ENCODE data around the gene PTPA. TPM values are rescaled to one million over a fixed set of nuclear protein-coding genes. Genes with fewer than 3 reads are reported as not detected.

PTPA gene
- 106 and 152 TPM in 2 replicates for total RNA-seq (2014; rRNA removed; shearing (Covaris generic))

DNA sequence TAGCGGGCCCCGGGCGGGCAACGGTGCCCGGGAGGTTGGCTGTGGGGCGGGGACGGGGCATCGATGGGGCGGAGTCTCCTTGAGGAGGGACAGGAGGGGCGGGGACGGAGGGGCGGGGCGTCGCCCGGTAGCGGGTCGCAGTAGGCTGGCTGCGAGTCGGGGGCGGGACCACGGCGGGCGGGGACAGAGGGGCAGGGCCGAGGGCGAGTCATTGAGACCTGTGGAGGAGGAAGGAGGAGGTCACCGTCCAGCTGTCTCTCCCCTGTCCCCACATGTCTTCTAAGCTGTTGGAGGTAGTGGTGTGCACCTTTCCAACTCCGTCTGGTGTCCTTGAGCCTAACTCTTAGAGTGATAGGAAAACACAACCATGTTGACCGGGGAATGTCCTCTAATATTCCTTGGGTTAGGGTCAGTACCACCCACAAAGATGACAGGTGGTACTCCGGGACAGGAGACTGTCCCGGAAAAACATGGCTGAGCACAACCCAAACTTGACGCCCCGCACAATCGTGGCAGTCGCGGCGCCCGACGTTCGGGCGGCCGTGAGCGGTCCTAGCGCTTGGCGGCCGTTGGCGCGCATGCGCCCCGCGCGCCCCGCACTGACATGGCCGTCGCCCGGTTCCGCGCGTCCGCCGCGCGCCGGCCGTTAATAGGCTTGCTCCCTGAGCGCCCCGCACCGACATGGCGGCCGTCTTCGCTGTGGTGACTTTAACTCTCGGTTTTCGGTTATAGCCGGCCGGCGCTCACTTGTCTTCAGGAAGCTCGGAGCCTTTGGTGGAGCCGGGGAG, at the start of gene PTPA, which contains the start of gene CRAT:
Gene PTPA, plus strand, starts transcription at position 676 of the 788 bp plus-strand sequence. CDS start 186 bp downstream, outside the sequence.
Gene CRAT, minus strand, starts transcription at position 54 of the 788 bp plus-strand sequence. CDS start 284 bp downstream, outside the sequence.
- DNase-seq (ENCODE audit: low read depth): peak; percentile 91

DNA sequence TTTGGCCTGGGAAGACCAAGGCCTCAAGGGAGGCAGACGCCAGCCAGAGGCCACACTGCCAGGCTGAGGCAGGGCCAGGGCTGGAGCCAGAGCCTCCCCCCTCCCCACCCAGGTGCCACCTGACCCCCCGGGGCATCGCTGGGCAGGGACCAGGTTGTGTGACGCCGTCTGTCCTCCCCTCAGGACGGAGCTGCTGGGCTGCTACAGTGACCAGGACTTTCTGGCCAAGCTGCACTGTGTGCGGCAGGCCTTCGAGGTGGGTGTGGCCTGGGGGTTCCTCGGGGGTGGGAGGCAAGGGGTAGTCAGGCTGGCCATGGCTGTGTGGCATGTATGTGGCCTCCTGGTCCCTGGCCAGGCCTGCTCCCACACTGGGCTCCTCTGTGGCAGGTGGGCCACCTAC, 48.2 kb upstream of the PTPA start:
- DNase-seq (ENCODE audit: low read depth): no peak

DNA sequence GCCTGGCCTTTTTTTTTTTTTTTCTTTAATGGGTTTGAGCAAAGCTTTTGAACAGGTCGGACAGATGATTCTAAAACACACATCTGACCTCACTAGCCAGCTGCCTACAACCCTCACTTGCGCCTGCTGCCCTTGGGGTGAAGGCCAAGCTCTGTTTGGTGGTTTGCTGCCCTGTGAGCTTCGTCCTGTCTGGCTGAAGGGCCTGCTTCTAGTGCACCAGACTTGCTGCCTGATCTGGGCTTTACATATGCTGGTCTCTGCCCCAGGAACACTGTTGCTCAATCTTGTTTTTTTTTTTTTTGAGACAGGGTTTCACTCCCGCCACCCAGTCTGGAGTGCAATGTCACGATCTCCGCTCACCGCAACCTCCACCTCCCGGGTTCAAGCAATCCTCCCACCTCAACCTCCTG, 46.7 kb upstream of the PTPA start:
- no peak for DNase-seq (ENCODE audit: low read depth)

DNA sequence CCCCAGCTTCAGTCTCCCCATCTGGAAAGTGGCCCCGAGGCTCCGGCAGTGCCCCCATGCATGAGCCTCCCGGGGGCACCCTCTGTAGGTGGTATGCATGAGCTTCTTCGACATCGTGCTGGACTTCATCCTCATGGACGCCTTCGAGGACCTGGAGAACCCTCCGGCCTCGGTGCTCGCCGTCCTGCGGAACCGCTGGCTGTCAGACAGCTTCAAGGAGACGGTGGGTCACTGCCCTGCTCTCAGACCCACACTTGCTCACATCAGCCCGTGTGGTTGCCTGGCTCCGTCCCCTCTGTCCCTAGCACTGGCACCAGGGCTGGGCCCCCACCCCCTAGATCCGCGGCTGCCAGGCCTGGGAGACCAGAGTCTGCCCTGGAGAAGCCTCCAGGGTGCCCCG, 43.1 kb upstream of the PTPA start:
- no peak for DNase-seq (ENCODE audit: low read depth)

GRCh38 chr9:129068990-129069861, 42.0 kb upstream of the PTPA start:
- DNase-seq (ENCODE audit: low read depth): no peak

DNA sequence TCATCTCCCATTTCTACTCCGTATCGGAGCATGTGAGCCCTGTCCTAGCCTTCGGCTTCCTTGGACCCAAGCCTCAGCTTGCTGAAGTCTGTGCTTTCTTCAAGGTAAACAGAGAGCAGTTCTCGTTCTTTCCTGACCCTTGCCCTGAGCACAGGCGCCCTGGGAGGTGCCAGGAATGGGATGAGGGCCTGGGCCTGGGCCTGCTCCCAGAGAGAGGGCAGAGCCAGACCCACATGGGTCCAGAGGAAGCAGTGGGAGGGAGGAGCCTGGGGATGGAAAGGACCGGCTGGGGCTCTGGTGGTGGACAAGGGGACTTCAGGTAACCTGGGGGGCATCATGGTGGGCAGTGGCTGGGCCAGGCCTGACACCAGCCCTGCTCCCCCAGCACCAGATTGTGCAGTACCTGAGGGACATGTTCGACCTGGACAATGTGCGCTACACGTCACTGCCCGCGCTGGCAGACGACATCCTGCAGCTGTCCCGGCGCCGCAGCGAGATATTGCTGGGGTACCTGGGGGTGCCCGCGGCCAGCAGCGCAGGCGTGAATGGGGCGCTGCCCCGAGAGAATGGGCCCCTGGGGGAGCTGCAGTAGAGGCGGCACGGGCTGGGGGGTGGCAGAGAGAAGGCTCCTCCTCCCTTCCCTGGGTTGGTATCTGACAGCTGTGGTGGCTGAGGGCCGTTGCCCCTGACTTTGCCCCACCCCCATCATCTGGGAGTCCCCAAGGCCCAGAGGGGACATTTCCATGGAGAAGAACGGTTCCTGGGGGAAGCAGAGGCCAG, 41.2 kb upstream of the PTPA start:
- DNase-seq (ENCODE audit: low read depth): no peak

- no peak for DNase-seq (ENCODE audit: low read depth)
Measured at GRCh38 chr9:129070696-129071525, 40.3 kb upstream of the PTPA start.

DNA sequence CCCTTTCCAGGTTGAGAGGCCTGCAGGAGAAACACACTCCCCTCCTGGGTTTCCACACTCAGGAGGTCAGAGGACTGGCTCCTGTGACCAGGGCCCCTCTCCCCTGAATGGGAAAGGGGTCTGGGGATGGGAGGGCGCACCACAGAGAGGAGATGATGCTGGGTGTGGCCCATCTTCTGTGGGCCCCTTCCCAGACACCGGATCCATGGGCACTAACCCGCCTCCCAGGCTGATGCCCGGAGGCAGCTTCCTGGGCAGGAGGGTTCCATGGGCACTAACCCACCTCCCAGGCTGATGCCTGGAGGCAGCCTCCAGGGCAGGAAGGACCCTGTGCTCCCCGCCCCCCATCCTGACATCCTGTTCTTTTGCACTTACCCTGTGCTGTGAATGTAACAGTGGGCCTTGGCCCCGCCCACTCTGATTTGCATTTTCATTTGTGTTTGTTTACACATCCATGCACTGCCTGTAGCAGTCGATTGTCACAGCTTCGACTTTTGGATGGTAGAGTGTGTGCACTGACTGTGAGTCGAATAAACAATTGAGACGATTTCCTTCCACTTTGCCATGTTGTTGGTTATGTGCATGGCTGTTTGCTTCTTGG, 39.6 kb upstream of the PTPA start:
- DNase-seq (ENCODE audit: low read depth): no peak

DNA sequence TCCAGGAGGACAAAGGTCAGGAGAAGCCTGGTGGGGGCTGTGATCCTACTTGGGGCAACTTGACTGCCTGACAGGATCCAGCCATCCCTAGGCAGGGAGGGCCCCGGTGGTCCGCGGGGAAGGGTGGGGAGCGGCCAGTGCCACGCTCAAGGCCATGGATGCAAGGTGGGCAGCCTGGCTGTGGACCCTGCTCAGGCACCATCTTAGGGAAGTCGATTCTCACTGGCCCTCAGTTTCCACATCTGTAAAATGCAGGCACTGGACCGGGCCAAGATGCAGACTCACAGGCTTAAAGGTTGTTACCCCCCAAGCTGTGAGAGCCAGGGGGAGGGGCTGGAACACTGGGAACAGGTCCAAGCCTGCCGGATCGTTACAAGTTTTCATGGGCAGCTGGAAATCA, 39.0 kb upstream of the PTPA start:
- DNase-seq (ENCODE audit: low read depth): no peak

DNA sequence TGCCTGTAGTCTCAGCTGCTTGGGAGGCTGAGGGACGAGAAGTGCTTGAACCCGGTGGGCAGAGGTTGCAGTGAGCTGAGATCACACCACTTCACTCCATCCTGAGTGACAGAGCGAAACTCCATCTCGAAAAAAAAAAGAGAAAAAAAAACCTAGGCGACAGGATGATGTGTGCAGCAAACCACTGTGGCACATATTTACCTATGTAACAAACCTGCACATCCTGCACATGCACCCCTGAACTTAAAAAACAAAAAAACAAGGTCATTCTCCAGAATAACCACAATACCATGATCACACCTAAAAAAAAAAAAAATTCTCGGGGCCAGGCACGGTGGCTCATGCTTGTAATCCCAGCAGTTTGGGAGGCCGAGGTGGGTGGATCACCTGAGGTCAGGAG, 37.8 kb upstream of the PTPA start:
- DNase-seq (ENCODE audit: low read depth): no peak

DNA sequence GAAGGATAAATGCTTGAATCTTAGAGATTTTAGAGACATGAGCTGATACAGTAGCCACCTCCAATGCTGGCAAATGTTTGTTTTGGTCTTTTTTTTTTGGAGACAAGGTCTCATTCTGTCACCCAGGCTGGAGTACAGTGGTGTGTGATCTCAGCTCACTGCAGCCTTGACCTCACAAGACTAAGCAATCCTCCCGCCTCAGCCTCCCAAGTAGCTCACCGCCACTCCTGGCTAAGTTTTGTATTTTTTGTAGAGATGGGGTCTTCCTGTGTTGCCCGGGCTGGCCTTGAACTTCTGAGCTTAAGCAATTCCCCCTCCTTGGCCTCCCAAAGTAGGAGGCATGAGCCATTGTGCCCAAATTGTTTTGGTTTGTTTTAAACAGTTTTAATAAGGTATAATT, 37.1 kb upstream of the PTPA start:
- no peak for DNase-seq (ENCODE audit: low read depth)

DNA sequence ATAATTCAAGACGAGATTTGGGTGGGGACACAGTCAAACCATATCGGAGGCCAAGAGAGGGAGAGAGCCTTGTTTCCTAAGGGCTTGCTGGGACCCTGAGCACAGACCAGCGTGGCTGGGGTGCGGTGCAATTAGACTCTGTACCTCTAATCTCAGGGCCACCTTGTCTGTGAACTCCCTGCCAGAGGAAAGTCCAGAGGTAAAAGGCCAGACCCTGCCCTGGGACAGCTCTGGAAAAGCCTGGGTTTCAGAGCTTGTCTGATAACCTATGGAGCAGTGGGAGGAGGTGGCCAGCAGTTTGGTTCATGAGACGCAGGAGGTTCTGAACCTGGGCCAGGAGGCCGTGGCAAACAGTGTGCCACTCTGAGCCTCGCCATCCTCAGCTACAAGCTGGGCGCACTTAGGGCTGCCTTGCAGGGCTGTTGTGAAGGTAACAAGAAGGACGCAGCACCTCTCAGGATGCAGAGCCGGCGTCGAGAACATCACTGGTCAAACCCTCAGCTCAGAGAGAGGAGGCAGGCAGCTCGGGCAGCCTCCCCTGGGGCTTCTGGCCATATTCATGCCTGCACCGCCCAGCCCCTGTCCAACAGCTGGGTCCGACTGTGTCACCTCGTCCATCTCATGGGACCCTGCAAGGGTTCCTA, 35.1 kb upstream of the PTPA start:
- DNase-seq (ENCODE audit: low read depth): no peak

- DNase-seq (ENCODE audit: low read depth): no peak
Measured at GRCh38 chr9:129076640-129077037, 34.6 kb upstream of the PTPA start.

DNA sequence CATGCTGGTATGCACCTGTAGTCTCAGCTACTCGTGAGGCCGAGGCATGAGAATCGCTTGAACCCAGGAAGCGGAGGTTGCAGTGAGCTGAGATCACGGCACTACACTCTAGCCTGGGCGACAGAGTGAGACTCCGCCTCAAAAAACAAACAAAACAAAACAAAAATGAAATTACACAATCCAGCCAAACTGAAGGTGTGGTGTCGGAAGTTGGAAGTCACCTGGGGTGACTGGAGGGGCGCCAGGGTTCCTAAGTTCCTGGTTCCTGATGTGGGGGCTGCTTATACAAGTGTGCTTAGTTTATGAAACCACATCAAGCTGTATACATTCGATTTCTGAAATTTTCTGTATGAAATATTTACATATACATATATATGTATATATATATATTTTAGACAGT, 34.0 kb upstream of the PTPA start:
- DNase-seq (ENCODE audit: low read depth): no peak

GRCh38 chr9:129078691-129079503, 32.3 kb upstream of the PTPA start:
- DNase-seq (ENCODE audit: low read depth): no peak

- no peak for DNase-seq (ENCODE audit: low read depth)
Measured at GRCh38 chr9:129079829-129080228, 31.4 kb upstream of the PTPA start.

DNA sequence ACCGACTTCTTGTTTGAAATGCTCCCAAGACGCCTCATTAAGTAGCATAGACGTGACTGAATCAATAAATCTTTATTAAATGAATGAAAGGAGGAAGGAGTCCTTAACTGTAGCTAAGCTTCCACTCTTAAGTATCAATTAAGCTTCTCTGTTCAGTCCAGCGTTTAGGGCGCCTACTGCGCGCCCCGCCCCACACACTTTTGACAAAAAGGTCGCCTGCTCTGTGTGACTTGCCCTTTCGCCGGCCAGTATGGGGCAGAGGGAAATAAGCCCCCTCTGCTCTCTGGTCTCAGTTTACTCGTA, 31.0 kb upstream of the PTPA start:
- no peak for DNase-seq (ENCODE audit: low read depth)

DNA sequence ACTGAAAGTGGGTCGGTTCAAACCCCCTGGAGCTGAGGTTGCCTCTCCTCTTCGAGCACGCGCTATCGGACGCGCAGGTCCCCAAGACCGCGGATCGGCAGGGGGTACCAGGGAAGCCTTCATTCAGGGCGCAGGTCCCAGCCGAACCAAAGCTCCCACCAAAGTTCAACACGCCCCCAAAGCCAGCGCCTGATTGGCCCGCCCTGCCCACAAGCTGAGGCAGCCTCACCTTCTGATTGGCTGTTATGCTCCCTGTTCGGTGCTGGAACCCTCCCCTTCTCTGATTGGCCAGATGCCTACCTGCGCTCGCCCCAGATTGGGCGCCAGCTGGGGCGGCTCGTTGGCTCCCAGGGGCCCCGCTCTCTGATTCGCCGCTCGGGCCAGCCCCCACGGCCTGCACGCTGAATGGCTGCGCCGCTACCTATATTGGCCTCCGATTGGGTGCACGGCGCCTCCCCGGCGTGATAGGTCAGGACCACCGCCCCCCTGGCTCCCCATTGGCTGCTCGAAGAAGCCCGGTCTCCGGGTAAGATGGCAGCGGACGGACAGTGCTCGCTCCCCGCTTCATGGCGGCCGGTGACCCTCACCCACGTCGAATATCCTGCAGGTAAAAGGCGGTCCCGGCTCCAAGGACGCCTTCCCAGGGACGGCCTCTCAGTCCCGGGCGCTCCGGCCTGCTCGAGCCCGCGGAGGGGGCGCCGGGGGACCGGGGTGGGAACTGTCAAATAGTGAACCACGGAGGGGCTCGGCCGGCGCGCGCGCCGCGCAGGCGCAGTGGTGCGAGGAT, 30.4 kb upstream of the PTPA start, which contains the start of gene DOLPP1:
Gene DOLPP1, plus strand, starts transcription at position 511 of the 787 bp plus-strand sequence. Its CDS starts 21 bp downstream, at position 532.
- DNase-seq (ENCODE audit: low read depth): peak; percentile 100
